Measurements from ENCODE around the gene RNF213.

Gene RNF213

GRCh38 chr17:80447790-80448189, 187.1 kb downstream of the RNF213 start:
- TF ChIP-seq CTCF (IDR thresholded peaks at IDR 0.05; ENCODE audit: low read length) = no peak
- no peak for TF ChIP-seq EZH2 (optimal IDR thresholded peaks at IDR 0.05; ENCODE audit: low read depth, low read length)
- no peak for TF ChIP-seq EZH2phosphoT487 (IDR thresholded peaks at IDR 0.05; ENCODE audit: low read length)

More at GRCh38 chr17:80447790-80448189, 187.1 kb downstream of the RNF213 start:
- Histone ChIP-seq H3K9ac (ENCODE audit: low read length) (no peak overlapping the region), H3K27me3 (replicated peaks; ENCODE audit: insufficient read depth, low read length) (peaks cover 88% of the 10 kb centered on the region), H3K36me3 (replicated peaks; ENCODE audit: insufficient read depth, low read length) (no peaks in the 10 kb centered on the region), H3K9me2 (replicated peaks; ENCODE audit: insufficient read depth, low read length) (no peaks in the 10 kb centered on the region), H4K20me1 (ENCODE audit: insufficient read depth, low read length) (no peaks in the 10 kb centered on the region), H3K4me1 (ENCODE audit: low read length) (no peaks in the 10 kb centered on the region), H3K27ac (ENCODE audit: low read length) (no peak overlapping the region), H3K9me3 (replicated peaks; ENCODE audit: insufficient read depth, low read length) (no peaks in the 10 kb centered on the region), H3K4me3 (ENCODE audit: low read length) (no peak overlapping the region), H2AFZ (ENCODE audit: low read length) (no peak overlapping the region), H3F3A (ENCODE audit: insufficient read depth, low read length) (no peaks in the 10 kb centered on the region), H3K79me2 (ENCODE audit: low read length) (no peaks in the 10 kb centered on the region), H3K4me2 (ENCODE audit: low read depth, low read length) (no peak overlapping the region)
- no peak for DNase-seq
